Glutamatergic neuron (in vitro differentiated cells): Measurements from ENCODE around the gene GCKR. TPM values are rescaled to one million over a fixed set of nuclear protein-coding genes. Genes with fewer than 3 reads are reported as not detected.

ENCODE experiments used
- DNase-seq: peaks from one replicate; pipeline ENCODE4 v3.0.0; 2022
- H3K27ac Mint-ChIP-seq: one replicate; pipeline ENCODE4 v1.8.0; 2020; ENCODE audit warnings: mild to moderate bottlenecking, mixed read lengths, inconsistent platforms; ENCODE audit not compliant: unreplicated experiment
- H3K27me3 Mint-ChIP-seq: one replicate; pipeline ENCODE4 v1.8.0; 2020; ENCODE audit warnings: mild to moderate bottlenecking, moderate library complexity, mixed read lengths, inconsistent platforms; ENCODE audit not compliant: unreplicated experiment
- H3K36me3 Mint-ChIP-seq: one replicate; pipeline ENCODE4 v1.8.0; 2020; ENCODE audit warnings: mild to moderate bottlenecking, mixed read lengths, inconsistent platforms; ENCODE audit not compliant: unreplicated experiment
- H3K4me1 Mint-ChIP-seq: one replicate; pipeline ENCODE4 v1.8.0; 2020; ENCODE audit warnings: mild to moderate bottlenecking, low read depth, mixed read lengths, inconsistent platforms; ENCODE audit not compliant: unreplicated experiment
- H3K4me3 Mint-ChIP-seq: one replicate; pipeline ENCODE4 v1.8.0; 2020; ENCODE audit warnings: mild to moderate bottlenecking, mixed read lengths, inconsistent platforms; ENCODE audit not compliant: unreplicated experiment
- H3K9me3 Mint-ChIP-seq: one replicate; pipeline ENCODE4 v1.8.0; 2020; ENCODE audit warnings: mild to moderate bottlenecking, moderate library complexity, mixed read lengths, inconsistent platforms; ENCODE audit not compliant: unreplicated experiment
- CTCF ChIP-seq: fragments of 200-600 bp; sonication (generic); IDR thresholded peaks from one replicate; pipeline ENCODE4 v1.5.0; 2021; ENCODE audit not compliant: partially characterized antibody, unreplicated experiment
- total RNA-seq: library from RNA; stranded (reverse); fragmentation: NEBNext Ultra II Directional; extraction: Animal tissue kit (Norgen Biotek cat#: 25700); gene quantifications from one replicate; pipeline ENCODE4 v1.2.1, GENCODE V29; 2021; ENCODE audit not compliant: unreplicated experiment

Gene GCKR
- total RNA-seq, 1 donor from 2014 or later = 0.61 TPM

GRCh38 chr2:27571681-27572080, 75.0 kb downstream of the GCKR start:
- peaks cover 5% of the 10 kb centered on the region for H3K36me3 Mint-ChIP-seq
- no peaks in the 10 kb centered on the region for H3K9me3 Mint-ChIP-seq
- H3K27me3 Mint-ChIP-seq = no peaks in the 10 kb centered on the region
- no peak overlapping the region for H3K27ac Mint-ChIP-seq
- H3K4me1 Mint-ChIP-seq = no peaks in the 10 kb centered on the region
- no peak overlapping the region for H3K4me3 Mint-ChIP-seq
- DNase-seq = no peak
- no peak for TF ChIP-seq CTCF

GRCh38 chr2:27572439-27572838, 75.8 kb downstream of the GCKR start:
- TF ChIP-seq CTCF = no peak

GRCh38 chr2:27572998-27573429, 76.4 kb downstream of the GCKR start:
- DNase-seq = no peak
- H3K27me3 Mint-ChIP-seq = no peaks in the 10 kb centered on the region
- no peak overlapping the region for H3K4me3 Mint-ChIP-seq
- H3K27ac Mint-ChIP-seq = no peak overlapping the region
- H3K9me3 Mint-ChIP-seq = no peaks in the 10 kb centered on the region
- TF ChIP-seq CTCF = no peak
- no peaks in the 10 kb centered on the region for H3K4me1 Mint-ChIP-seq
- peaks cover 14% of the 10 kb centered on the region for H3K36me3 Mint-ChIP-seq

More at GRCh38 chr2:27572439-27572838, 75.8 kb downstream of the GCKR start:
- Mint-ChIP-seq H3K4me3 (no peak overlapping the region), H3K36me3 (peaks cover 8% of the 10 kb centered on the region), H3K9me3 (no peaks in the 10 kb centered on the region), H3K27ac (no peak overlapping the region), H3K4me1 (no peaks in the 10 kb centered on the region), H3K27me3 (no peaks in the 10 kb centered on the region)
- DNase-seq = no peak

Other genes with a start within 250 kb of the GCKR start
- 1.3 TPM for gene SLC30A3, start 233.8 kb upstream of the GCKR start, total RNA-seq
- gene DNAJC5G, start 221.4 kb upstream of the GCKR start, total RNA-seq = not detected
- gene TRIM54, start 214.4 kb upstream of the GCKR start, total RNA-seq = 2.0 TPM
- 1.9 TPM for gene UCN, start 188.4 kb upstream of the GCKR start, total RNA-seq
- 56.6 TPM for gene MPV17, start 173.7 kb upstream of the GCKR start, total RNA-seq
- 111 TPM for gene GTF3C2, start 140.1 kb upstream of the GCKR start, total RNA-seq
- gene EIF2B4, start 126.5 kb upstream of the GCKR start, total RNA-seq = 53.6 TPM
- gene SNX17, start 126.2 kb upstream of the GCKR start, total RNA-seq = 72.5 TPM
- 30.2 TPM for gene ZNF513, start 116.1 kb upstream of the GCKR start, total RNA-seq
- 84.9 TPM for gene PPM1G, start 87.2 kb upstream of the GCKR start, total RNA-seq
- 142 TPM for gene NRBP1, start 68.2 kb upstream of the GCKR start, total RNA-seq
- gene KRTCAP3, start 54.5 kb upstream of the GCKR start, total RNA-seq = 4.2 TPM
- gene IFT172, start 7.1 kb upstream of the GCKR start, total RNA-seq = 43.6 TPM
- gene FNDC4, start 1.6 kb upstream of the GCKR start, total RNA-seq = 15.2 TPM
- gene ZNF512, start 86.2 kb downstream of the GCKR start, total RNA-seq = 93.1 TPM
- 5.3 TPM for gene CCDC121, start 132.2 kb downstream of the GCKR start, total RNA-seq
- gene GPN1, start 132.2 kb downstream of the GCKR start, total RNA-seq = 37.5 TPM
- gene SUPT7L, start 166.8 kb downstream of the GCKR start, total RNA-seq = 47.4 TPM
- gene SLC4A1AP, start 167.1 kb downstream of the GCKR start, total RNA-seq = 24.7 TPM